Astrocyte of the spinal cord (primary cell): Measurements from ENCODE around the gene ANXA11.

Source experiments
- DNase-seq: peaks from one replicate; pipeline ENCODE4 v3.0.0; 2011; ENCODE audit warnings: low read depth, low spot score
- H3K4me3 ChIP-seq: 2 replicates; pipeline ENCODE4 v1.5.1; 2011; ENCODE audit warnings: low read depth, mild to moderate bottlenecking, low read length, moderate library complexity
- in situ Hi-C: cut with HindIII; loops from 2 replicates; pipeline ENCODE4 v1.10.0; 2017; ENCODE audit warnings: low sequenced_read_pairs
- TF ChIP-seq, protein P1 (sequence below): IDR thresholded peaks from 2 replicates; pipeline ENCODE4 v1.5.1; 2012; ENCODE audit warnings: low read depth, mild to moderate bottlenecking, low read length, inconsistent platforms

The ANXA11 gene

GRCh38 chr10:80158598-80159127 lies 46.7 kb downstream of the ANXA11 start:
- H3K4me3 ChIP-seq: no peak overlapping the region
- in situ Hi-C loops: no loop called here
- peak; percentile 97 for DNase-seq
- TF ChIP-seq, protein P1, sequence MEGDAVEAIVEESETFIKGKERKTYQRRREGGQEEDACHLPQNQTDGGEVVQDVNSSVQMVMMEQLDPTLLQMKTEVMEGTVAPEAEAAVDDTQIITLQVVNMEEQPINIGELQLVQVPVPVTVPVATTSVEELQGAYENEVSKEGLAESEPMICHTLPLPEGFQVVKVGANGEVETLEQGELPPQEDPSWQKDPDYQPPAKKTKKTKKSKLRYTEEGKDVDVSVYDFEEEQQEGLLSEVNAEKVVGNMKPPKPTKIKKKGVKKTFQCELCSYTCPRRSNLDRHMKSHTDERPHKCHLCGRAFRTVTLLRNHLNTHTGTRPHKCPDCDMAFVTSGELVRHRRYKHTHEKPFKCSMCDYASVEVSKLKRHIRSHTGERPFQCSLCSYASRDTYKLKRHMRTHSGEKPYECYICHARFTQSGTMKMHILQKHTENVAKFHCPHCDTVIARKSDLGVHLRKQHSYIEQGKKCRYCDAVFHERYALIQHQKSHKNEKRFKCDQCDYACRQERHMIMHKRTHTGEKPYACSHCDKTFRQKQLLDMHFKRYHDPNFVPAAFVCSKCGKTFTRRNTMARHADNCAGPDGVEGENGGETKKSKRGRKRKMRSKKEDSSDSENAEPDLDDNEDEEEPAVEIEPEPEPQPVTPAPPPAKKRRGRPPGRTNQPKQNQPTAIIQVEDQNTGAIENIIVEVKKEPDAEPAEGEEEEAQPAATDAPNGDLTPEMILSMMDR: no peak

DNA sequence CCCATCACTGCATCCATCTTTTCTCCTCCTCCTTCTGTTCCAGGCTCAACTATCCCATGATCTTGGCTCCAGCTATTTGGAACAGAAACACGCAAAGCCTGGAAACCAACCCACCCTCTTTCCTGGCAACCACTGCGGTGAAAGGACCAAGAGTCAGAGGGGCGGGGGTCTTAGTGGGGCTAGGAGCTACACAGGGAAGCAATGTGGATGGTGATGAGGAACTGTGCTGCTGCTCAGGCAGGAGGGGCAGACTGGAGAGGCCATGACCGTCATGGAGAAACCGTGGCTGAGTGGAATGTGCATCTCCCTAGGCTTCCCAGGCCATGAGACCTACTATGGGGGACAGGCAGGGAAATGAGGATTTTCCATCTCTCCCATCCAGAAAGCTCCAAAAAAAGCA lies 47.2 kb downstream of the ANXA11 start:
- TF ChIP-seq, protein P1: no peak
- DNase-seq: no peak
- no peak overlapping the region for H3K4me3 ChIP-seq
- in situ Hi-C loops: no loop called here

DNA sequence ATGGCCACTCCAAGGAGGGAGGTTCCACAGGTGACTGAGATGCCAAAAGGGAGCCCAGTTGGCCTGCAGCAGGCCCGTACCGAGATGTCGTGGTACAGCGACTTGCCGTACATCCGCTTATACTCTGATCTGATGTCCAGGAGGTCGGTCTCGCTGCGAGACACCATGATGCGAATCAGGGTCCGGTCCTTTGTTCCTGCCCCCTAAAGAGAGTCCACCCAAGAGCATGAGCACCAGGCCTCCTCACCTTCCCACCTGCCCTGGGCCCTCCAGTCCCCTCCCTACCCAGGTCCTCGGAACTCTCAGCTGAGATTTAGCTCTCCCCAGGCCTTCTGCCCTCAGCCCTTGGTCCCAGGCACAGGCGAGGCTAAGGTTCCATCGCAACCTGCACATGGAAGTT lies 47.8 kb downstream of the ANXA11 start:
- H3K4me3 ChIP-seq: no peak overlapping the region
- no peak for DNase-seq
- in situ Hi-C loops: no loop called here
- TF ChIP-seq, protein P1: no peak

- H3K4me3 ChIP-seq: no peak overlapping the region
- no peak for DNase-seq
- TF ChIP-seq, protein P1: no peak
Observed at GRCh38 chr10:80156216-80156615, 49.1 kb downstream of the ANXA11 start.

GRCh38 chr10:80155696-80156215 lies 49.6 kb downstream of the ANXA11 start:
- TF ChIP-seq, protein P1: no peak
- in situ Hi-C loops: no loop called here
- no peak overlapping the region for H3K4me3 ChIP-seq
- no peak for DNase-seq

More at GRCh38 chr10:80156216-80156615, 49.1 kb downstream of the ANXA11 start:
- in situ Hi-C loops: no loop called here

GRCh38 chr10:80154978-80155695 lies 50.2 kb downstream of the ANXA11 start:
- peak; percentile 96 for DNase-seq
- no peak overlapping the region for H3K4me3 ChIP-seq
- TF ChIP-seq, protein P1: no peak
- in situ Hi-C loops: no loop called here
